ENCODE results near the gene SLC10A7.

DNA sequence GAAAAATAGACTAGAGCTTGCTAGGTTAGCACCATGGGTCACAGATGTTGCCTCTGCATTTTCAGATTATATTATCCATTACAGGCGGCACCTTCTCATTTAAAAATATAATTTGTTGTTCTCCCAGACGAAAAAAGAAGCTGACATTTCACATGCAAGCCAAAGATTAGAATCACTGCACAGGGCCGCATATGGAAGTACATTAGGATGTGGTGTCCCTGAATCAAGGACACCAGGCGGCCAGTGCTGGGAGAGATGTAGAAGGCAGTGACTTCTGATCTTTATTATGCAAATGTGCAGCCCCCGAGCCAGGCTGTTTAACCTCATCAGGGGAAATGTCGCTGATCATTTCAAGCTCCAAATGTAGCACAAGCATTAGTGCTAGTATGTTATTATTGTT lies 284.6 kb downstream of the SLC10A7 start:
- TF ChIP-seq, protein P1, sequence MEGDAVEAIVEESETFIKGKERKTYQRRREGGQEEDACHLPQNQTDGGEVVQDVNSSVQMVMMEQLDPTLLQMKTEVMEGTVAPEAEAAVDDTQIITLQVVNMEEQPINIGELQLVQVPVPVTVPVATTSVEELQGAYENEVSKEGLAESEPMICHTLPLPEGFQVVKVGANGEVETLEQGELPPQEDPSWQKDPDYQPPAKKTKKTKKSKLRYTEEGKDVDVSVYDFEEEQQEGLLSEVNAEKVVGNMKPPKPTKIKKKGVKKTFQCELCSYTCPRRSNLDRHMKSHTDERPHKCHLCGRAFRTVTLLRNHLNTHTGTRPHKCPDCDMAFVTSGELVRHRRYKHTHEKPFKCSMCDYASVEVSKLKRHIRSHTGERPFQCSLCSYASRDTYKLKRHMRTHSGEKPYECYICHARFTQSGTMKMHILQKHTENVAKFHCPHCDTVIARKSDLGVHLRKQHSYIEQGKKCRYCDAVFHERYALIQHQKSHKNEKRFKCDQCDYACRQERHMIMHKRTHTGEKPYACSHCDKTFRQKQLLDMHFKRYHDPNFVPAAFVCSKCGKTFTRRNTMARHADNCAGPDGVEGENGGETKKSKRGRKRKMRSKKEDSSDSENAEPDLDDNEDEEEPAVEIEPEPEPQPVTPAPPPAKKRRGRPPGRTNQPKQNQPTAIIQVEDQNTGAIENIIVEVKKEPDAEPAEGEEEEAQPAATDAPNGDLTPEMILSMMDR (IDR thresholded peaks at IDR 0.05; ENCODE audit: low read depth, low read length, poor library complexity, severe bottlenecking), result no peak
- no peak for TF ChIP-seq EZH2phosphoT487 (IDR thresholded peaks at IDR 0.05; ENCODE audit: borderline replicate concordance, low read length)

Measured in DOHH2 (cell line).